Neutrophil (primary cell): ENCODE data around the gene CCM2.

Source experiments
- H3K27ac ChIP-seq: fragments of 200-600 bp; sonication (generic); 2 replicates; pipeline ENCODE4 v1.5.1; 2016; ENCODE audit warnings: mild to moderate bottlenecking, moderate library complexity
- H3K27me3 ChIP-seq: fragments of 200-600 bp; sonication (generic); 2 replicates; pipeline ENCODE4 v1.6.0; 2016; ENCODE audit warnings: mild to moderate bottlenecking
- H3K36me3 ChIP-seq: fragments of 200-600 bp; sonication (generic); 2 replicates; pipeline ENCODE4 v1.5.1; 2017
- H3K4me1 ChIP-seq, 2 experiments: fragments of 200-600 bp in 1 of 2; sonication (generic) in 1 of 2; 1 replicate in 1 of 2; 2 replicates in 1 of 2; pipeline versions ENCODE4 v1.5.1 to v1.6.1; 2013 to 2016; ENCODE audit warnings: low read depth in 1 of 2, low read length in 1 of 2, mild to moderate bottlenecking in 1 of 2, moderate library complexity in 1 of 2; ENCODE audit not compliant: control insufficient read depth in 1 of 2, insufficient read depth in 1 of 2
- H3K4me3 ChIP-seq, 2 experiments: fragments of 200-600 bp in 1 of 2; sonication (generic) in 1 of 2; 1 replicate in 1 of 2; 2 replicates in 1 of 2; pipeline ENCODE4 v1.5.1; 2013 to 2016; ENCODE audit warnings: low read depth in 1 of 2, low read length in 1 of 2, mild to moderate bottlenecking in 1 of 2, moderate library complexity in 1 of 2
- H3K9me3 ChIP-seq: fragments of 200-600 bp; sonication (generic); 2 replicates; pipeline ENCODE4 v1.5.1; 2016
- TF ChIP-seq, protein P1 (sequence below): fragments of 200-600 bp; sonication (generic); IDR thresholded peaks from 2 replicates; pipeline ENCODE4 v1.5.1; 2016; ENCODE audit warnings: antibody characterized with exemption

Gene CCM2

DNA sequence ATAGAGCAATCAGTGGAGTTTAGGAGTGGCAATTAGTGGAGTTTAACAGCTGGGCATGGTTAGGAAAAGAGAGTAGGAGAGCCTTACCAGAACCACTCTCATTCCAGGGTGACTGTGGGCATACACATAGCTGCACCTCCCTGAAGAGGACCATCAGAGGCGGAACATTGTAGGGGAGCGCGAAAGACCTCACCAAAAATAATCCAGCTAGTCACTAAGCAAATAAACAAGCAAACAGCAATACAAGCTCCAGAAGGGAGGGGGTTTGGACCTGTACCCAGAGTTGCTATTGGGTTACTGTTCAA lies 92.9 kb downstream of the CCM2 start:
- Histone ChIP-seq H3K36me3 (no peaks in the 10 kb centered on the region), H3K27ac (no peak overlapping the region), H3K4me3 (no peak overlapping the region), H3K4me1 (peaks cover 0 to 4% of the 10 kb centered on the region in 2 experiments), H3K9me3 (no peaks in the 10 kb centered on the region), H3K27me3 (peaks cover 52% of the 10 kb centered on the region)
- TF ChIP-seq, protein P1, sequence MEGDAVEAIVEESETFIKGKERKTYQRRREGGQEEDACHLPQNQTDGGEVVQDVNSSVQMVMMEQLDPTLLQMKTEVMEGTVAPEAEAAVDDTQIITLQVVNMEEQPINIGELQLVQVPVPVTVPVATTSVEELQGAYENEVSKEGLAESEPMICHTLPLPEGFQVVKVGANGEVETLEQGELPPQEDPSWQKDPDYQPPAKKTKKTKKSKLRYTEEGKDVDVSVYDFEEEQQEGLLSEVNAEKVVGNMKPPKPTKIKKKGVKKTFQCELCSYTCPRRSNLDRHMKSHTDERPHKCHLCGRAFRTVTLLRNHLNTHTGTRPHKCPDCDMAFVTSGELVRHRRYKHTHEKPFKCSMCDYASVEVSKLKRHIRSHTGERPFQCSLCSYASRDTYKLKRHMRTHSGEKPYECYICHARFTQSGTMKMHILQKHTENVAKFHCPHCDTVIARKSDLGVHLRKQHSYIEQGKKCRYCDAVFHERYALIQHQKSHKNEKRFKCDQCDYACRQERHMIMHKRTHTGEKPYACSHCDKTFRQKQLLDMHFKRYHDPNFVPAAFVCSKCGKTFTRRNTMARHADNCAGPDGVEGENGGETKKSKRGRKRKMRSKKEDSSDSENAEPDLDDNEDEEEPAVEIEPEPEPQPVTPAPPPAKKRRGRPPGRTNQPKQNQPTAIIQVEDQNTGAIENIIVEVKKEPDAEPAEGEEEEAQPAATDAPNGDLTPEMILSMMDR = no peak

DNA sequence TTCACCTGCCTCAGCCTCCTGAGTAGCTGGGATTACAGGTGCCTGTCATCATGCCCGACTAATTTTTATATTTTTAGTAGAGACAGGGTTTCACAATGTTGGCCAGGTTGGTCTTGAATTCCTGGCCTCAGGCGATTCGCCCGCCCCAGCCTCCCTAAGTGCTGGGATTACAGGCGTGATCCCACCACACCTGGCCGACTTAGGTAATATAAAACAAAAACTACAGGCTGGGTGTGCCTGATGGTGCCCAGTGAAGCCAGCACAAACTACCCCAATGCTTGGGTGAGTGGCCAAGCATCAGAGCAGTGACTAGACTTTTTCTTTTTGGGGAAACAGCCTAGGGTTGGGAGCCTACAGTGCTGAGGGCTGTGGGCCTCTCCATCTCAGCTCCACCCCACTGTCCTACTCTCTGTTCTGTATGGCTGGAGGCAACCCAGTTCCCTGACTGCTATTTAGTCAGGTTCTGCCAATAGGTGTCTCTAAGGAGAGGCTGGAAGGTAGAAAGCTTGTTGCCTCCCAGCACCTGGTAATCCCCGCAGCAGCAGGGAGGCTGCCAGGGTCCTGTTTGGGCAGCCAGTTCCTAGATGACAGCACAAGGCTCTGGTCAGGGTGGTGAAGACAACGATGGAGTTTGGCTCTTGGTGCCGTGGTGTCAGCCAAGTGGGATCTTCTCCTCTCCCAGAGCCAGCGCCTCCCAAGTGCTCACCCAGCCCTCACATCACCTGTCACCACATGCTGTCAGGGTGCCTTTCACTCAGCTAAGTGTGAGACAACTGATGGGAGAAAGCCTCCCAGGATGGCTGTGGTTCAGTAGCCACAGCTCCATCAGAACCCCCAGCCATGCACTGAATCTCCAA lies 99.2 kb downstream of the CCM2 start:
- H3K9me3 ChIP-seq = no peaks in the 10 kb centered on the region
- no peak overlapping the region for H3K27ac ChIP-seq
- H3K27me3 ChIP-seq = no peaks in the 10 kb centered on the region
- no peak overlapping the region for H3K4me3 ChIP-seq
- peaks cover 60% of the 10 kb centered on the region for H3K36me3 ChIP-seq
- TF ChIP-seq, protein P1 = no peak
- H3K4me1 ChIP-seq = no peaks in the 10 kb centered on the region

DNA sequence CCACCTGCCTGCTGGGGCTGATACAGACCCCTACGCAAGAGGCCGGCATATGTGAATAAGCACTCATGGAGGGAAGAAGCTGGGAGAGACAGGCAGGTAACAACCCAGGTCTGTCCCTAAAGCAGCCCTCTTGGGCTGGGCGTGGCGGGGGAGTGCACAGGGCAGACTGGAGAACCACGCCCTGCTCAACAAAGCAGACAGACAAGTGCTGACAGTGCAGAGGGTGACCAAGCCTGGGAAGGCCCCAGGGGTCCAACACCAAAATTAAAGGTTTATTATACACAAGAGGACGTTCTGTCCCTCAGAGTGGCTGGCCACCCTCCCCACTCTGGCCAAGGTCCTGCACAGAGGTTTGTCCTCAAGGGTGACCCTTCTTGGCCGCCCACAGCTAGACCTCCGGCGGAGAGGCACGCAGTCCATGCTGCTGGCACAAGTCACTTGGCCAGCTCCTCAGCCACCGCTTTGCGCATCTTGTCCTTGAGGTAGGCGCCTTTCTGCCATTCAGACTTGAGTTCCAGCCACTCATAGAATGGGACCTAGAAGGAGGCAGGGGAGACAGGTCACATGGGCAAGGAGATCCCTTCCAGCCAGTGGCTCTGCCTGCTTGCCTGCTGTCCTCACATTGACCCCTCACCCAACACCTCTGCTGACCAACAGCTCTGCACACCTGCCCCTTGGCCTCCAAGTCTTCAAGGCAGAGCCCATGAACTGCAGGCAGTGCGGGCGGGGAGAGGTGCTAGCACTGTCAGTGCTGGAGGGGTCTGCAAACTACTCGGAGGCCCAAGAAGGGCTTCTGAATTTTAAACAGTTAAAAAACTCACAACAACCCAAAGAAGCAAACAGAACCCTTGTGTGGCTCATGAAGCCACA lies 100.1 kb downstream of the CCM2 start:
- Histone ChIP-seq H3K9me3 (no peaks in the 10 kb centered on the region), H3K4me1 (no peaks in the 10 kb centered on the region), H3K4me3 (no peak overlapping the region), H3K36me3 (peaks cover 69% of the 10 kb centered on the region), H3K27me3 (no peaks in the 10 kb centered on the region), H3K27ac (no peak overlapping the region)
- TF ChIP-seq, protein P1 = no peak

DNA sequence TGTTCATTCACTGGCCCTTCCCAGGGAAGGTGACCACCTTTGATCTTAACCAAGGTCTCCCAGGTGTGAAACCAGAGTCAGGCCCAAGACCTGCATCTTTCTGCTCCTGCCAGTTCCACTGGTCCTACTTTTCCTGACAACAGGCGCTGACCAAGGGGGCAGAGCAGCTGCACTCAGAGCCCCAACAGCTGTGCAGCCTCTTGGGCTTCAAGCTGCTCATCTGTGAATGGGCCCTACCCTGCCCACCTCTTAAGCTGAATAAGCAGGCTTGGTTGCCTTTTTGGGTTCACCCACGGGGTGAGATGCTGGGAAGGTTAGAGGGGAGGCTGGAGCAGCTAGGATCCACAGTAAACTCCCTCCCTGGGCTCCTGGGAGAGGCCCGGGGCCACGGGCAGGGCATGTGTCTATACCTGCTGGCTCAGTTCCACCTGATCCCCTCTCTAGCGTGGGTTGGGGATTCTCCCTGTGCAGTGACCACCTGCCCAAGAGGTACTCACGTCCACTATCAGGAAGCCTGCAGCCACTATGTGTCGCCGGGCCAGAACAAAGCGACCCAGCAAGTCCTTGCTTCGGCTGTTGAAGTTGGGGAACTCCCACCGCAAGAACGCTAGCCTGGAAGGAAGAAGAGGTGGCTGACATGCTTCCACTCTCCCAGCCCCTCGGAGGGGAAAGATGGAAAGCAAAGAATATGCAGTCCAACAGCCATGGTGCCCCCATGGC lies 100.9 kb downstream of the CCM2 start:
- Histone ChIP-seq H3K27me3 (no peaks in the 10 kb centered on the region), H3K4me1 (no peaks in the 10 kb centered on the region), H3K9me3 (no peaks in the 10 kb centered on the region), H3K27ac (no peak overlapping the region), H3K36me3 (peaks cover 77% of the 10 kb centered on the region), H3K4me3 (no peak overlapping the region)
- TF ChIP-seq, protein P1 = no peak

DNA sequence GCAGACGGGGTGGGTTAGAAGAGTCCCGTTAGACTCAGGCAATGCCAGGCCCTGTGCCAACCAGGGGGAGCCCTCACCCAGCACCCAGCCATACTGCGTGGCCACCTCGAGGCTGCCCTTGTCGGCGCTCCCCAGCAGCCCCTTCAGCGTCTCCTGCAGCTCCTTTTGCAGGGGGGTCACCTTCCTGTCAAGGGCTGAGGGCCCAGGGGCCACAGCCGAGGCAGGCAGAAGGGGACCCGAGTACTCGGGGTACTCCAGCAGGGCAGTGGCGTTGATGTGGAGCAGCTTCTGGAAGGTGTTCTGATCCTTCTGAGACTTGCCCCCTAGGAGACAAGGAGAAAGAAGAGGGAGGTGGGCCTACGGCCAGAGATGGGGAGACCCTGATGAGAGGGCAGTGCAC lies 101.7 kb downstream of the CCM2 start:
- H3K9me3 ChIP-seq = no peaks in the 10 kb centered on the region
- no peak overlapping the region for H3K4me3 ChIP-seq
- TF ChIP-seq, protein P1 = no peak
- no peaks in the 10 kb centered on the region for H3K4me1 ChIP-seq
- H3K27ac ChIP-seq = no peak overlapping the region
- H3K27me3 ChIP-seq = no peaks in the 10 kb centered on the region
- H3K36me3 ChIP-seq = peaks cover 85% of the 10 kb centered on the region
